Stomach (tissue), 9 donors: ENCODE data around the gene NTM. TPM values are rescaled to one million over a fixed set of nuclear protein-coding genes. Genes with fewer than 3 reads are reported as not detected.

Experiments used
- DNase-seq, 2 donors: peaks; one replicate each; pipeline versions ENCODE4 v3.0.0 to v3.0.0-alpha.2; 2013 to 2019
- H3K27ac ChIP-seq, 5 donors: fragments of 200-600 bp in 4 of 5; sonication (generic) in 4 of 5; one replicate each; pipeline ENCODE4 v1.5.1; 2013 to 2019; ENCODE audit warnings: mild to moderate bottlenecking in 1 of 5, moderate library complexity in 1 of 5
- H3K27me3 ChIP-seq, 3 donors: fragments of 200-600 bp; sonication (generic); one replicate each; pipeline ENCODE4 v1.5.1; 2017 to 2019; ENCODE audit warnings: mixed run types in 1 of 3
- H3K36me3 ChIP-seq, 4 donors: fragments of 200-600 bp; sonication (generic); 1 replicate in 3 of 4; 2 replicates in 1 of 4; pipeline ENCODE4 v1.5.1; 2016 to 2019
- H3K4me1 ChIP-seq, 4 donors: fragments of 200-600 bp; sonication (generic); one replicate each; pipeline ENCODE4 v1.5.1; 2016 to 2019
- H3K4me3 ChIP-seq, 4 donors: fragments of 200-600 bp; sonication (generic) in 3 of 4; one replicate each; pipeline ENCODE4 v1.5.1; 2016 to 2019; ENCODE audit warnings: mild to moderate bottlenecking in 1 of 4
- H3K9me3 ChIP-seq, 4 donors: fragments of 200-600 bp; sonication (generic); one replicate each; pipeline ENCODE4 v1.5.1; 2016 to 2019
- CTCF ChIP-seq, 7 experiments: fragments of 450-650 bp in 4 of 7; fragments of 200-600 bp in 3 of 7; sonication (generic) in 3 of 7; IDR thresholded peaks; one replicate each; pipeline ENCODE4 v1.5.1; 2016 to 2019; ENCODE audit warnings: antibody characterized with exemption in 7 of 7, control low read depth in 2 of 7, mild to moderate bottlenecking in 1 of 7
- EP300 ChIP-seq: sonication (generic); formaldehyde crosslinking; IDR thresholded peaks from one replicate; pipeline ENCODE4 v1.6.1; 2017; ENCODE audit warnings: antibody characterized with exemption
- POLR2A ChIP-seq, 4 donors: fragments of 450-650 bp; IDR thresholded peaks; one replicate each; pipeline ENCODE4 v1.6.1; 2016; ENCODE audit warnings: antibody characterized with exemption in 4 of 4, control low read depth in 2 of 4, mild to moderate bottlenecking in 1 of 4, moderate library complexity in 1 of 4
- POLR2AphosphoS5 ChIP-seq, 3 donors: sonication (generic); formaldehyde crosslinking; IDR thresholded peaks; one replicate each; pipeline ENCODE4 v1.6.1; 2016; ENCODE audit warnings: antibody characterized with exemption in 3 of 3
- WGBS, 5 donors: extraction: QIAGEN DNeasy Blood & Tissue Kit in 3 of 5; methylation state at CpG; one replicate each; pipeline versions ENCODE4 v1.1.5 to v1.1.7; 2013 to 2018; 5-methylcytosine and 5-hydroxymethylcytosine counted together
- intact Hi-C: fragments of 100-400 bp; cut with DNase I; formaldehyde crosslinking; loops from one replicate; pipeline ENCODE4 v1.15.1; 2023; ENCODE audit warnings: low total_unique reads
- polyA plus RNA-seq, 3 donors: library from polyadenylated mRNA; stranded (reverse); fragments of 200-250 nt; gene quantifications; one replicate each; pipeline ENCODE4 v1.2.3, GENCODE V29; 2013
- total RNA-seq, 5 donors: library from RNA; depleted of rRNA; stranded (reverse); fragments of >200 nt; gene quantifications; one replicate each; pipeline versions ENCODE4 v1.1.0 to v1.2.3, GENCODE V29; 2014 to 2016
- donor health status: healthy with polysubstance abuse.
- donor health status: Bipolar disorder and iron deficiency.
- donor health status: healthy.

NTM gene
- total and polyA plus RNA-seq, 8 donors, result 0.50 to 8.4 (median 1.3) TPM; not detected in 3

DNA sequence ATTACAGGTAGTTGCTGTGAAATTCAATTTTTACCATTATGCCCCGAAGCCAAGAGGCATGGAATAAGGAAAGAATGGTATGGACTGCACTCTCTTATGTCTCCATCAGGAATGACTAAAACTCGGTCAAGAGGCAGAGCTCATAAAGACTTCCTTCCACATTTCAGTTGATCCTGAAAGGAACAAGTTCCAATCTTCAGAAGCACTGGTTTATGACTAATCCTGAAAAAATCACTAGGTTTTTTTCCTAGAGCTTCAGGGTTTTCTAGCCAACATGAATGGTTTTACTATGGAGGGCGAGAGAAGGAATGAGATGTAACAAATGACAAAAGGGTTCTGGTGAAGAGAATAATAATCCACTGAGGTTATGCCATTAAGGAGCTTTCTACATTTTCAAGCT is 832.2 kb downstream of the NTM start:
- H3K27ac ChIP-seq, result no peak overlapping the region
- 66 to 89% (median 81%) methylated on average over 3 of the region's 3 CpGs for WGBS, 5 donors
- H3K9me3 ChIP-seq, result no peaks in the 10 kb centered on the region
- no peaks in the 10 kb centered on the region for H3K36me3 ChIP-seq
- H3K27me3 ChIP-seq, result peaks cover 0 to 4% (median 0%) of the 10 kb centered on the region in 3 donors
- intact Hi-C loops, result no loop called here
- H3K4me1 ChIP-seq, result no peaks in the 10 kb centered on the region
- TF ChIP-seq CTCF (IDR thresholded peaks at IDR 0.05) (no peak), EP300 (no peak), POLR2AphosphoS5 (IDR thresholded peaks at IDR 0.05) (no peak), POLR2A (IDR thresholded peaks at IDR 0.05) (no peak)
- no peak for DNase-seq
- no peak overlapping the region for H3K4me3 ChIP-seq

GRCh38 chr11:132205006-132205405 is 834.6 kb downstream of the NTM start:
- no peak for DNase-seq

GRCh38 chr11:132205496-132205895 is 835.1 kb downstream of the NTM start:
- Histone ChIP-seq H3K36me3 (no peaks in the 10 kb centered on the region), H3K4me3 (no peak overlapping the region), H3K9me3 (no peaks in the 10 kb centered on the region), H3K27ac (no peak overlapping the region), H3K4me1 (no peaks in the 10 kb centered on the region), H3K27me3 (no peaks in the 10 kb centered on the region)
- no peak for DNase-seq
- intact Hi-C loops, result no loop called here
- TF ChIP-seq EP300, result no peak
- TF ChIP-seq POLR2A (IDR thresholded peaks at IDR 0.05), result no peak
- TF ChIP-seq CTCF (IDR thresholded peaks at IDR 0.05), result no peak
- TF ChIP-seq POLR2AphosphoS5 (IDR thresholded peaks at IDR 0.05), result no peak
- WGBS, 5 donors, result 68 to 83% (median 77%) methylated on average over 3 of the region's 3 CpGs

More at GRCh38 chr11:132205006-132205405, 834.6 kb downstream of the NTM start:
- TF ChIP-seq CTCF (IDR thresholded peaks at IDR 0.05), result no peak
- TF ChIP-seq POLR2A (IDR thresholded peaks at IDR 0.05), result no peak
- TF ChIP-seq POLR2AphosphoS5 (IDR thresholded peaks at IDR 0.05), result no peak
- TF ChIP-seq EP300, result no peak
- Histone ChIP-seq H3K36me3 (no peaks in the 10 kb centered on the region), H3K27me3 (peaks cover 0 to 4% (median 0%) of the 10 kb centered on the region in 3 donors), H3K9me3 (no peaks in the 10 kb centered on the region), H3K27ac (no peak overlapping the region), H3K4me1 (no peaks in the 10 kb centered on the region), H3K4me3 (no peak overlapping the region)
- intact Hi-C loops, result no loop called here
- 89 to 95% (median 91%) methylated on average over 4 of the region's 4 CpGs for WGBS, 5 donors

DNA sequence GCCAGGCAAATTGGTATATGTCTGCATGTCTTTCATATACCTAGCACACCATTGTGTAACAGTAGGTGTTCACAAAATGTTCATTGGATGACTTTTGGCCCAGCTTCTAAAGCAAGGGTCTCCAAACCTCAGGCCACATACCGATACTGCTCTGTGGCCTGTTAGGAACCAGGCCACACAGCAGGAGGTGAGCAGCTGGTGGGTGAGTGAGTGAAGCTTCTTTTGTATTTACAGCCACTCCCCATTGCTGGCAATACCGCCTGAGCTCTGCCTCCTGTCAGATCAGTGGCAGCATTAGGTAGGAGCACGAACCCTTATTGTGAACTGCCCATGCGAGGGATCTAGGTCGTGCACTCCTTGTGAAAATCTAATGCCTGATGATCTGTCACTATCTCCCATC is 836.6 kb downstream of the NTM start:
- WGBS, 5 donors, result 76 to 89% (median 88%) methylated on average over 5 of the region's 5 CpGs
- no peak for DNase-seq
- no peak overlapping the region for H3K27ac ChIP-seq
- TF ChIP-seq POLR2AphosphoS5 (IDR thresholded peaks at IDR 0.05), result no peak
- no peak for TF ChIP-seq POLR2A (IDR thresholded peaks at IDR 0.05)
- TF ChIP-seq EP300, result no peak
- TF ChIP-seq CTCF (IDR thresholded peaks at IDR 0.05), result no peak
- no peaks in the 10 kb centered on the region for H3K36me3 ChIP-seq
- H3K4me3 ChIP-seq, result no peak overlapping the region
- no peaks in the 10 kb centered on the region for H3K27me3 ChIP-seq
- no peaks in the 10 kb centered on the region for H3K9me3 ChIP-seq
- no peaks in the 10 kb centered on the region for H3K4me1 ChIP-seq
- intact Hi-C loops, result no loop called here
